GM21447 (cell line): ENCODE results near the gene SHD.
"Not testable (repeated sequence)": the region's sequence is repeated elsewhere in the genome, so short reads cannot be mapped to it uniquely, and the experiment has no call there.

Experiments used
- ATAC-seq: cut with Tn5 transposase; IDR thresholded peaks from one replicate; pipeline ENCODE4 v1.9.1; 2021; ENCODE audit not compliant: unreplicated experiment

Gene SHD

DNA sequence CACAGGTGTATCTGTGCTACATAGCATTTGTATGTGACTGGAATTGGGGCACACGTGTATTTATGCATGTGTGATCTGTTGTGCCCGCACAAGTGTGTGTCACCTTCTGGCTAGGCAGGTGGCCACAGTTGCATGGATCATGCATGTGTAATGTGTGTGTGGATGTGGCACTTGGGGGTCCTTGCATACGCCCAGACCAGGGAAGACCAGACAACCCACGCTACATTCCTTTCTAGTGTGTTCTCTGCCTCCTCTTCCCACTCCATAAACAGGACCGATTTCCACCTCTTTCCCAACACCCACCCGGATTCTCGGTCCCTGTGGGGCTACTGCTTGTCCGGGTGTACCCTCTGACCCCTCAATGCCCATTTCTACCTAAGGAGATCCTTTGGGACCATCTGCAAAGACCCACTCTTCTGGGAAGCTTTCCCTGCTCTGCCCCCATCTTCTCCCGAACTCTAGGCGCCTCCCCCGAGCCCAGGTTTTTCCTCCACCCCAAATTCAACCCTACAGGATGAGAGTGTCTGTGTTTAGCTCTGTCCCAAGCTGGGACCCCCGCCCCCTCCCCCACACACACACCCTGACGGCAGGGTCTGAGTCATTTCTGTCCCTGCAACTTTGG is 47.3 kb downstream of the SHD start:
- no peak for ATAC-seq

DNA sequence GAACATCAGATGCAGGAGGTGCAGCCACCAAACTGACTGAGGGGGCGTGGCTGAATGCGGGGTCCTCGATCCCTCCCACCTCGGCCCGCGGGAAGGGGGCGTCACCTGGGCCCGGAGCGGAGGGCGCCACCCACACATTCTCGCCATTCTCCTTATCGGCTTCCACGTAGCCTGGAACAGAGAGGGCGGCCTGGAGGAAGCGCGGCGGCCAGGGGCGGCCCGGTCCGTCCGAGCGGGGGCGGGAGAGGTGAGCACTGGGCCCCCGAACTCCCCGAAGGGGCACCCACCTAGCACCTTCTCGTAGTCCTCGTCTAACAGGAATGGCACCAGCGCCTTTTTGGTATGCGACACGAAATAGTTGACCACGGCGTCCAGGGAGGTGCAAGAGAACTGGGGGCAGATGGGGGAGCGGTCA is 47.8 kb downstream of the SHD start:
- ATAC-seq: no peak

DNA sequence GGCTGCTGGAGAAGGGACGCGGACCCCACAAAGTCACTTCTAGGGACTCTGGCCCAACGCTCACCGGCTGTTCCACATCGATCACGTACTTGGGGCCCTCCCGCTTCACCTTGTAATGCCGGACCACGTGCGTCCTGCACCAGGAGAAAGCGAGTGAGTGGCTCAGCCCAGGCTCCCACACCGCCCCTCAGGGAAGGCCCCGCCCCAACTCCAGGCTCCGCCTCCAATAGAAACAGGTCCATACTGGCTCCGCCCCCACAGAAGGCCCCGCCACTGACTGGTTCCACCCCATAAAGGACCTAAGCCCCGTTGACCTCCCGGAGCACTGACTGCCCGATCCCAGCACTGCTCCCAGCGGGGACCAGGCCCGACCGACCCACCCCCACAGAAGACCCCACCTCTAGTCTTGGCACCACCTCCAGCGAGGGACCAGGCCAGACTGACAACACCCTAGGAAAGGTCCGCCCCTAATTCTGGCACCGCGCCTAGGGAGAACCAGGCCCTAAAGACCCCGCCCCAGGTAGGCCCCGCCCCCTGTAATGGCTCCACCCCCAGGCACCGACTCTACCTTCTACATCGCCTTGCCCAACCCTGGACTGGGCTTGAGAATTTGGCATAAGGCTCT is 48.3 kb downstream of the SHD start:
- ATAC-seq: no peak

DNA sequence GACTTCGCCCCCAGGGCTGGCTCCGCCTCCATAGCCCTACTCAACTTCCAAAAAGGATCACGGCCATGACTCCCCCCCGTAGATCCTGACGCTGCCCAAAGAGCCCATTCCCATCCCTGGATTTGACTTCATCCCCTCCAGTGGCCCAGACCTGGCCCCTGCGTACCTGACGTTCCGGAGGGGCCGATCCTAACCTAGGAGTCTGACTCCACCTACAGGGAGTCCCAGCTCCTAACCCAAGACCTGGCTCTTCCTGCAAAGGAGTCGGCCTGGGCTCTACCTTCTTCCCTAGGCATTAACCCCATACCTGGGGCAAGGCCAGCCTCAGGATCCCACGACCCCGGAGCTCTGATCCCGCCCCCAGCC is 48.8 kb downstream of the SHD start:
- ATAC-seq: peak; percentile 10

DNA sequence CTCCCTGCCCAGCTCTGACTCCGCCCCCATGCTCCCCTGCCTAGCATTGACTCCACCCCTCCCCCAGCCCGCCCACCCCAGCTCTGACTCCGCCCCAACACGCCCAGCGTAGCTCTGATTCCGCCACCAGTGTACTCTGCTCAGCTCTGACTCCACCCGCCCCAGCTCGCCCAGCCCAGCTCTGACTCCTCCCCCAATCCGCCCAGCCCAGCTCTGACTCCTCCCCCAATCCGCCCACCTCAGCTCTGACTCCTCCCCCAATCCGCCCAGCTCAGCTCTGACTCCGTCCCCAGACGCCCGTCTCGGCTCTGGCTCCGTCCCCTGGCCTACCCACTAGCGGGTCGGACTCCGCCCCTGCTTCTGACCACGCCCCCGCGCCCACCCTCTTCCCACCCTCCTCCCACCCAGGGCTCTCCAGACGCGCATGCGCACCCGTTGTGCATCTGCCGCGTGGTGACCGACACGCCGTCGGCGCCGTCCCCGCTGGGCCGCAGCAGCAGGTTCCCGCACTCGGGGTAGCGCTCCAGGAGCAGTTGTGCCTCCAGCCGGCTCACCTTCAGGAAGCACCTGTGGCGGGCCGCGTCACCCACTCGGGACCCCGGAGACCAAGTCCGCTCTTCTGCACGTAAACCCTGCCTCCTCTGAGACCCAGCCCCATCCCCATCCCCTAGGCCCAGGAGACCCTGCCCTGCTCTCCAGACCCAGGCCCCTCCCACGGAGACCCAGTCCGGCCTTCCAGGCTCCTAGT is 49.4 kb downstream of the SHD start:
- ATAC-seq: peak; percentile 69

DNA sequence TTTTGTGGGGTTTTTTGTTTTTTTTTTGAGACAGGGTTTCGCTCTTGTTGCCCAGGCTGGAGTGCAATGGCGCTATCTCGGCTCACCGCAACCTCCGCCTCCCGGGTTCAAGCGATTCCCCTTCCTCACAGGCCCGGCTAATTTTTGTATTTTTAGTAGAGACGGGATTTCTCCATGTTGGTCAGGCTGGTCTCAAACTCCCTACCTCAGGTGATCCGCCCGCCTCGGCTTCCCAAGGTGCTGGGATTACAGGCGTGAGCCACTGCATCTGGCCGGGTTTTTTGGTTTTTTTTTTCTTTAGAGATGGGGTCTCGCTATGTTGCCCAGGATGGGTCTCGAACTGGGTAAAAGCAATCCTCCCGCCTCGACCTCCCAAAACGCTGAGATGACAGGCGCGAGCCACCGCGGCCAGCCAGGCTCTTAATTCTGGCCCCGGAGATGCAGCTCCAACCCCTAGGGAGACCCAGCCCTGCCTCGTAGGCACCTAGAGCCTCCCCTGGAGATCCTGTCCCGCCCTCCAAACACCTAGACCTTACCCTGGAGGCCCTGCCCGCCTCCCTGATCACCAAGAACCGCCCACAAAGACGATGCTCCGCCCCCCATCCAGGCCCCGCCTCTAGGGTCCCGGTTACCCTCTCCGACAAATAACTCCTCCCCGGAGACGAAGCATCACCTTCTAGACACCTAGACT is 50.1 kb downstream of the SHD start:
- not testable (repeated sequence) for ATAC-seq

DNA sequence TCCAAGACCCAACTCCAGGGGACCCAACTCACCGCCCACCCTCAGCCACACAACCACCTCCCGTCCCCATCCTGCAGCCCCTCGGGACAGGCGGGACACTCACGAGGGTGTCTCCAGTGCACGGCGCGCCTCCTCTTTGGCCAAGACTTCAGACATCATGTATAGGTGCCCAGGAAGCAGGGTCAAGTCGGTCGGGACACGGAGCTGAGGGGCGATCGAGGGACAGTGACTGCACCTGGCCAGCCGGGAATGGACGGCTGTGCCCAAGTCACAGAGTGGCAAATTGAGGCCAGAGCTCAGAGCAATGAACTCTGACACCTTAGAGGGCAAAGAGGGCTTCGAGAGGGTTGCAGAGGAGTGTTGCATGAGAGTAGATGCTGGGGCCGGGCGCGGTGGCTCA is 50.8 kb downstream of the SHD start:
- ATAC-seq: no peak

DNA sequence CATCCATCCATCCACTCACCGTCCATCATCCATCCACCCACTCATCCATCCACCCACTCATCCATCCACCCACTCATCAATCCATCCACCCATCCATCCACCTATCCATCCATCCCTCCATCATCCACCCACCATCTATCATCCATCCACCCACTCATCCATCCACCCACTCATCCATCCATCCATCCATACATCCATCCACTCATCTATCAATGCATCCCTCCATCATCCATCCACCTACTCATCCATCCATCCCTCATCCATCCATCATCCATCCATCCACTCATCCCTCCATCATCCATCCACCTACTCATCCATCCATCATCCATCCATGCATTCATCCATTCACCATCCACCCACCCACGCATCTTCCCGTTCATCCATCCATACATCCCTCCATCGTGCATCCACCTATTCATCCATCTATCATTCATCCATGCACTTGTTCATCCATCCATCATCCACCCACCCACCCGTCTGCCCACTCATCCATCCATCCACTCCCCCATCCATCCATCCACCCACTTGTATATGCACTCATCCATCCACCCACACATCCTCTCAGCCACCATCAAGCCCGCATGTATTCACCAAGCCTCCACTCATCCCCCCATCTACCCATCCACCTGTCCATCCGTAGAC is 56.0 kb downstream of the SHD start:
- no peak for ATAC-seq

DNA sequence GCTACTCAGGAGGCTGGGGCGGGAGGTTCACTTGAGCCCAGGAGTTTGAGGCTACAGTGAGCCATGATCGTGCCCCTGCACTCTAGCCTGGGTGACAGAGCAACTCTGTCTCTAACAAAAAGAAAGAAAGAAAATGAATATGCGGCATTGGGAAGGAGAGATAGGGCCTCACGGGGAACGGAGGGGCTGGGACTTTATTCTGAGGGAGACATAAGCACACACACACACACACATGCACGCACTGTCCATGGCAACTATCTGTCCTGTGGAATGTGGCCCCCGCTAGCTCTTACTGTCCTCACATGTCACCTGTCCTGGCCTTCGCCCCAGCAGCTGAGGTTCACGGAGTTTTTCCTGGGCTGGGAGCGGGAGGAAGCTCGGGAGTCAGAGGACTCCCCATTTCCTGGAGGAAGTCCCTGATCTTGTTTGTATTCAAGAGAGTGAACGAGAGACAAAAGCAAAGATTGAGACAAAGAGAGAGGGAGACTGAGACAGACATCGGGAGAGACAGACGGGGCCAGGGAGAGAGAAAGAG is 58.9 kb downstream of the SHD start:
- no peak for ATAC-seq

DNA sequence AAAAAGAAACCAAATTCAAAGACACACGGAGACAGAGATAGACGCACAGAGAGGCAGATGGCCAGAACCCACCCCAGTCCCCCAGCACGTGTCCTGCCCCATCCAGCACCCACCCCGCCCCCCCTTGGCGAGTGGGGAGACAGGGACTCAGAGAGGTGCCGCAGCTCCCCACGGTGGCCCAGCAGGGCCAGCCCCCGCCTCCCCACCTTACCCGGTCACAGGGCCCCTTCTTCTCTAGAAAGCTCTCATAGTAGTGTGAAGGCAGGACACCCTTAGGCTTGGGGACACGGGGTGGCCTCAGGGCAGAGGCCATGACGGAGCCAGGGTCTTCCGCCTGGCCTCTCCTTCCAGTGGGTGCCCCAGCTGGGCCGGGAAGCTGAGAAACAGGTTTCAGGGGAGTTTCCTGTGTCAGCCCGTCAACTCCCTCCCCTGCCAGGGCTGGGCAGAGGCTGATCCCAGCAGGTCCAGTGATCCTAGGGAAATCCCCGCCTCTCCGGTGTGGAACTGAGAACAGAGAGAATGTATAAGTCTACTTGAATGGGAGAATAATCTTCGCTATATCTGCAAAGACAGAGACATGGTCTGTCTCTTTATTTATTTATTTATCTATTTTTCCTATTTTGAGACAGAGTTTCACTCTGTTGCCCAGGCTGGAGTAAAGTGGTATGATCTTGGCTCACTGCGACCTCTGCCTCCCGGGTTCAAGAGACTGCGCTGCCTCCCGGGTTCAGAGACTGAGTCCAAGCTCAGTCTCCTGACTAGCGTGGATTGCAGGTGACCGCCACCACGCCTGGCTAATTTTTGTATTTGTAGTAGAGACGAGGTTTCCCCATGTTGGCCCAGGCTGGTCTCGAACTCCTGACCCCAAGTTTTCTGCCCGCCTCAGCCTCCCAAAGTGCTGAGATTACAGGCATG is 59.6 kb downstream of the SHD start, which contains the start of gene STAP2:
STAP2 (minus strand) TSS at position 387 of the 915 bp plus-strand sequence; CDS start at position 313, 74 bp downstream.
- no peak for ATAC-seq
